ENCODE results near the gene PPIA.

- no peak for TF ChIP-seq CTCF (IDR thresholded peaks at IDR 0.05; ENCODE audit: low read depth, low read length)
- no peak for TF ChIP-seq EZH2phosphoT487 (IDR thresholded peaks at IDR 0.05; ENCODE audit: low read depth)
These were observed 39.6 kb upstream of the PPIA start for GRCh38 chr7:44756904-44757303.

All from OCI-LY3 (cell line).